GM19468 (cell line): Measurements from ENCODE around the gene C1orf87.

ENCODE experiments used
- ATAC-seq: cut with Tn5 transposase; IDR thresholded peaks from one replicate; pipeline ENCODE4 v1.9.1; 2021; ENCODE audit warnings: mild to moderate bottlenecking, moderate library complexity, moderate number of reproducible peaks; ENCODE audit not compliant: unreplicated experiment; ENCODE audit errors: extremely low read depth

Gene C1orf87

DNA sequence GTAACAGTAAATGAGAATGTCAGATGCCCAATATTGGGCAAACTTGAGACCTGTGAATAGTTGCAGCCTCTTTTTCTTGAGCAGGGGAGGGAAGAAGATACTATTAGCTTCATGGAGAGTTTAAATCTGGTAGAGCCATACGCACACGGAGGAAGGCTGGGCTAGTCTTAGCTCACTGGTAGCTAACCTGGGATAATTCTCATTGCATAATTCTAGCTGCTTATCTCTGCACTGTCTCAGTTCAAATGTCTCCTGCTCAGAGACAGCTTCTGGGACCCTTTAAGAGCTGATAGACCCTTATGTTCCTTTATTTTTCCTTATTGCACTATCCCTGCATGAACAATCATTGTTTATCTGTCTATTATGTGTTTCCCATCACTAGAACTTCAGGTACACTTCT, 8.4 kb downstream of the C1orf87 start:
- ATAC-seq, result no peak

DNA sequence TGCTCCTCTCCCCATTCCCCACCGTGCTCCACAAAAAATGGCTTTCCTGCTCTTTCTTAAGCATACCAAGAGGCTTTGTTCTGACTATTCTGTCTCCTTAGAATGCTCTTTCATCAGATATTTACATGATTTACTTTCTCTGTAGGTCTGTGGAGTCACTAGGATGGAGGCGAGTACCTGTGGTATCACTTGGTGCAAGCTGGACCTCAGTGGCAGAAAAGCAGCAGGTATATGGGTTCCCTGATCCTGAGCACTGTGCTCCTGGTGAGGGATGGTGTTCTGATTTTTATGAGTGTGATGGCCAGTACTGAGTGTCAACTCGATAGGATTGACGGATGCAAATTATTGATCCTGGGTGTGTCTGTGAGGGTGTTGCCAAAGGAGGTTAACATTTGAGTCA, 10.0 kb downstream of the C1orf87 start:
- no peak for ATAC-seq

DNA sequence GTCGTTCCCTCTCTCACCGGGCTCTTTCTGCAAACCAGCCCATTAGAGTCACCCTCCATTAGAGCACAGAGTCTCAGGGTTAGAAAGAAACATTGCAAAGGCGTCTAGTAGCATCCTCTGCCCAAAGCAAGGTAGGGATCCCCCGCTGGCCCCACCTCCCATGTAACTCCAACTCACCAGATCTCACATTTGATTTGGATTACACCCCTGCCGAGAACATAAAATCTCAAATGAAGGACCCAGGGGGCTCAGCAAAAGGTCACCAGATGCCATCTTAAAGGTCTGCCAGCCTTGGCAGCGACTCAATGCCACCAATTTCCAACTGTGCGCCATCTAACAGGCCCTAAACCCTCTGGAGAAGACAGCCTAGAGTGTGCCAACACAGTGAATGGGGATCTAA, 14.1 kb downstream of the C1orf87 start:
- no peak for ATAC-seq

DNA sequence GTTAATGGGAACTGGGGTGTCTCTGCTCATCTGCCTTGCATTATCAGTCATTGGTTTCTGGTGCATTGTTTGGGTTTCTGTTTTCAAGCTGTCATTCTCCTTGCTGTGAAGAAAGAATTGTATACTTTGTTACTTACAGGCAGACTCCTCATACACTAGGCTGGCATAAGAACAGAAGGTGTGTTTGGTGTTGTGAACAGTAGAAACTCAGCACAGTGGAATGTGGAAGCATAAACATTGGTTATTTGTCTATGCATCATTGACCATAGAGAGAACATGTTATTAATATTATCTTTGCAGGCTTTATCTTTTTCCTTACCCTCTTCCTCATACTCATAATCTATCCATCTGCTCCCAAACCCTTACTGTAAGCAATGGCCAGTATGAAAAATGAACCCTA, 18.2 kb downstream of the C1orf87 start:
- ATAC-seq, result no peak

DNA sequence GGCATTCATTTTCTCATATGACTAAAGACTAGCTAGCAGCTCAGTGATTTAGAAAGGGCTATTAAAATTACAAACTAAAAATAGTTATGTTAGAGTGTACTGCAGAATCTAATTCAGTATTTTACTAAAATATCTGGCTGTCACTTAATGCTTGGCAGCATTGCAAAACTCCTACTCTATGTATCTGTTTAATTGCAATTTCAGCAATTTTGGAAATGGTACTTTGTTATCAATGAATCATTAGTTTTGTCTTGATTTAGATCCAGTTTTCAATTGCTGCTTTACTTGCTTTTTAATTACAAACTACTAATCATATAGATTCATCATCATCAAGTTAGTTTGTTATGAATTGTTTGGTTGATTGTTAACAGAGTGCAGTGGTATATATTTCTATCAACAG, 19.2 kb downstream of the C1orf87 start:
- no peak for ATAC-seq

DNA sequence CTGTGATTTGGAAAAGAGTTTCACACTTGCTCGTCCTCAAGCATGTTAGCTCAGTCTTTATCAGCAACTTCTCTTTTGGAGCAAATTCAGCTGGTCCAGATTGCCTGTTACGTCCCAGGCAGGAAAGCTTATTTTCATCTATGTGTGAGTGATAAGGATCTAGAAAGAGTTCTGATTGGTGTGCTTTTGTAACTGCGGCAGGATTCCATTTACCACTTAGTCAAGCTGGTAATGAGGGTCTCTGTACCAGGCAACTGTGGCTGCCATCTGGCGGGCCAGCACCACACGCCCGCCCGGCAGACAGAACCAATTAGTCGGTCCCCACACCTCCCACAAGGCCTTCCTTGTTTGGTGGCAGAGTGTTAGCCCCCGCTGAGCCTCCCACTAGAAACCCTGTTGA, 21.0 kb downstream of the C1orf87 start:
- ATAC-seq, result no peak

DNA sequence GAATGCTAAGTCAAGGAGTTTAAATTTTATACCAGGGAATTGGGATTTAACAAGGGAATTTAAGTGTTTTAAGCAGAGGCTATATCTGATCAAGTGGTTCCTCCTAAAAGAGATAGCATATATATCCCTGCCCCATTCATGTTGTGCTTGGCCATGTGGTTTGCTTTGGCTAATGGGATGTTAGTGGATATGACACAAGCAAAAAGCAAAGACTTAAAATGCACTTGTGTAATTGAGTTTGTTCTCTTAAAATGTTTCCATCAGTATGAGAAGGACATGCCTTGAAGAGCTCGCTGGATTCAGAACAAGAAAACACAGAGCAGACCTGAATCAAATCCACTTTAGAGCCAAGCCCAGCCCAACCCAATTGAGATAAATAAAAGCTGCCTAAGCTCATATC, 22.4 kb downstream of the C1orf87 start:
- no peak for ATAC-seq

DNA sequence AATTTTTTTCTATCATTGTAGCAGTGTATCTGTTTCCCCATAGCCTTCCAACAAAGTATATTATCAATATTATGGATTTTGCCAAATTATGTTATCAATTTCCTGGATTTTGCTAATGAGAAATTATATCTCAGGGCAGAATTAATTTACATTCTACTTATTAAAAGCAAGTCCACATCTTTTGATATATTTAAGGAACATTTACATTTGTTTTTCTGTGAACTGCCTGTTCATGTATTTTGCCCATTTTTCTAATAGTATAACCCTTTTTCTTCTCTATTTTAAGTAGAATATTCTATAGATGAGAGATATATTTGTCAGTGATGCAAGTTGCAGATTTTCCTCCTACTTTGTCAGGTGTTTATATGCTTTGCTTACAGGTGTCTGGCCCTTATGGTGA, 24.4 kb downstream of the C1orf87 start:
- ATAC-seq, result no peak

DNA sequence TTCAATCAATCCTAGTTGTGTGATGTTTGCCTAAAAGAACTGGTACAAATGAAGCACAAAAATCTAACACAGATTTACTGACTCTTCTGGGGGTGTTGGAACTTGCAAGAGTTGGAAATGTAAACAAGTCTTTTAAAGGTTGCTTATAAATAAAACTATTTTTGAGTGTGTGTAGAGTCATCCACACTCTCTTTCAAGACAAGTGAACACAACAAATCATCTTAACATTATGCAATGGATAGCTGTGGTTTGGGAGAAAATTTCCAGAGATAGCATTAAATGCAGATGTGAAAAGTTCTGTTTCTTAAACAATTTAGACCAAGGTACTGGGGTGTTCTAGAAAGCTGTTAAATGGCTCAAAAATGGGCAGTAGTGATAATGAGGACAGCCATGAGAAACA, 28.7 kb downstream of the C1orf87 start:
- no peak for ATAC-seq

DNA sequence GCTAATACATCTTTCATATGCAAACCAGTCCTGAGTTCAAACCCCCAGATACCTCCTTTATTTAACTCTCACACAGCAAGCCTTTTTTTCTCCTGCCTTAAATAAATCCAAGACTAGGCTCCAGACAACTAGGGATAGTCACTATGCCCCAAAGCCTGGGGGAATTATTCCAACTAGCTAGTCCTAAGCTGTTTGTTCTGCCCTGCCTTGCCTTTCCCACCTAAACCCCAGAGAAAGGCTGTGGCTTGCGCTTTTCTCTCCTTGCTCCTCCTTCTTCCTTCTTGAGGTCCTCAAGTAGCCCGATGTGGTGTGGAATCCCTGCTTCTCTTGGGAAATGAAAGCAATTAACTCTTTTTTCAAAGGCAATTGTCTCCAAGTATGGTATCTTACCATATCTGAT, 31.8 kb downstream of the C1orf87 start:
- no peak for ATAC-seq

DNA sequence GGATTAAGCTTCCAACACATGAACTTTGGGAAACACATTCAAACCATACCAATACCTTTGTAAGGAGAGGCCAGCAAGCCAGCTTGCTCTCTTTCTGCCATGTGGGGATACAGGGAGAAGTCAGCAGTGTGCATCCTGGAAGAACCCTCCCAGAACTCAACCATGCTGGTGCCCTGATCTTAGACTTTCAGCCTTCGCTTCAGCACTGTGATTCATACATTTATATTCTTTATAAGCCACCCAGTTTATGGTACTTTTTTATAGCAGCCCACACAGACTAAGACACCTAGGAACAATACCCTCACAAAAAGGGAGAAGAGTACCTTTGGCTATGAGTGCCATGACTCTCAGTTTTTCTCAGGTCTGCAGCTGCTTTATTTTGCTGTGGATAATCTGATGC, 35.9 kb downstream of the C1orf87 start:
- ATAC-seq, result no peak

DNA sequence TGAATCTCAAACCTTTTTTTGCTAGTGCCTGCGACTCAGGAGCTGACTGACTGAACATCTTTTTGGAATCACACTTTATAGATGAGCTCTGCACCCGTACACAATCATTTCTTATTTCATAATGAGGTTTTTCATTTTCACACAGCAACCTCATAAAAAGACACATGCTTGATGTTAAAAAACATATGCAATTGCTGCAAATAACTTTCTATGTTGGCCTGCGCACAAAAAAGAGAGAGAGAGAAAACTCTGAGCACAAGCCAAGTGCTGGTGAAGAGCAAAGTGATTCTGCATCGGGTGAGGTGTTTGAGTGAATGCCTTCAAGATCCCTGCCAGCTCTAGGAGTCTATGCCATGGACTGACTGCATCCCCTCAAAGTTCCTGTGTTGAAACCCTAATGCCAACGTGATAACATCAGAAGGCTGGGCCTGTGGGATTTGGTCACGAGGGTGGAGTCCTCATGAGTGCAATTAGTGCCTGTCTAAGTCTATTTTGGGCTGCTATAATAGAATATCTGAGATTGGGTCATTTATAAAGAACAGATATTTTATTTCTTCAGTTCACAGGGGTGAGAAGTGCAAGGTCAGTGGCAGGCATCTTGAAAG, 36.6 kb downstream of the C1orf87 start:
- no peak for ATAC-seq

DNA sequence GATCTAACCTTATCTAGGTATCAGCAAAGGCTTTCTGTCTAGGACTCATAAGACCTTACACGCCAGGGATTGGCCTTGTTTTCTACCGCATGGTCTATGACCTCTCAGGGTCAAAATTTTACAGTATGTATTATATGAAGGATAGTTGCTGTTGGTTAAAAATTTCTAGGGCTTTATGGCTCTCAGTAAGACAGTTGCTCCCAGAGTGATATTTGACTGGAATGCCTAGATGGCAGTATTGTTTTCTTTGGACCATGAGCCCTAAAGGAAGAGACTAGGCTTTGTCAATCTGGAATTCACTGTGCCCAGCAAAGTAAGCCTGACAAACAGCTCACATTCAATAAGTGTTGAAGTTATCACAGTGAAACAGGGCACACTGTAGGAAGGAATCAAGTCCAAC, 37.6 kb downstream of the C1orf87 start:
- no peak for ATAC-seq

DNA sequence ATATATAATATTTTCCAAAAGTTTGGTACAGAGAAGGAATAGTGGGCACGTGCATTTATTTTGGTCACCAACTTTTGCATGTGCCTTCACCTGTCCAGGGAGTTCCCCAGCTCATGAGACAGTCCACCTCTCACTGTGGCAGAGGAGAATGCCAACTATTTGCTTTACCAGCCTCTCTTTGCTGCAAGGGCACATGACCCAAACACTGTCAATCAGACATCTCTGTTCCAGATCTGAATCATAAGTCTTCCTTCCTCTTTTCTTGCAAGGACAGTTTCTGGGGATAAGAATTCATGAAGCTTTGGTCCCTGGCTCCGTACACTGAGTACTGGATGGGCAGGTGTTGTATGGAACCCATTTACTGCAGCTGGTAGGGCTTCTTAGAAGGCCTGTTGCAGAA, 38.6 kb downstream of the C1orf87 start:
- ATAC-seq, result no peak

DNA sequence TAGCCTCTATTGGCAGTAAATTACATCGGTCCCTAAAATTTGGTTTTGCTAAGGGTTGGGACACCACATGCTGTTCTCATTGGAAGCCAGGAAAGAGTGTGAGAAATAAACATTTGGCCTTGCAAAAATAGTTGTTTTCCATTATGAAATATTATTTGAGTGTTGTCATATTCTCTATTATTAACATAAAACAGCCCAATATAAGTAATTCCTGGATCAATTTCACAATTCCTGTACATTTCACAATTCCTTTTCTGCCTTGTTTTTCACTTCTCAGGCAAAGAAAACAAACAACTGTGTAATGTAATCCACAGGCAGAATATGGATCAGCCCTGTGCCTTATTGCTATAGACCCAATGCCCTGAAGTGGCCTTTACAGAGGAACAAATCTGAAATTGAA, 40.5 kb downstream of the C1orf87 start:
- no peak for ATAC-seq

DNA sequence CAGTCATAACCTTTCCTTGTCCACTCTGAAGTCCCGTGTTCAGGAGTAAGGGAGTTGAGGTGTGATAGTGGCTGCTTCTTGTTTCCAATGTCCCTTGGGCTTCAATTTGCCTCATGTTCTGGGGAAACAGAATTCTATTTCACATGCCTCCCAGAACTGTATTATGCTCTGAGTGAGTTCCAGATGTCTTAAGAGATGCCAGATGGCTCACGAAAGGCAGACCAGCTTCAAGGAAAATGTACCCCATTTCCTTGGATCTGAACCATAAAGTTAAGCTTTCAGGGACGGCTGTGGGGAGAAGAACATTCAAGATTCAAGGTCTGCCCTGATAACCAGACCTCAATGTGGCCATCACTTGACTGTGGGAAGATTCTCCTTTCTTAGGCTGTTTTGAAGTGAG, 42.4 kb downstream of the C1orf87 start:
- ATAC-seq, result no peak

DNA sequence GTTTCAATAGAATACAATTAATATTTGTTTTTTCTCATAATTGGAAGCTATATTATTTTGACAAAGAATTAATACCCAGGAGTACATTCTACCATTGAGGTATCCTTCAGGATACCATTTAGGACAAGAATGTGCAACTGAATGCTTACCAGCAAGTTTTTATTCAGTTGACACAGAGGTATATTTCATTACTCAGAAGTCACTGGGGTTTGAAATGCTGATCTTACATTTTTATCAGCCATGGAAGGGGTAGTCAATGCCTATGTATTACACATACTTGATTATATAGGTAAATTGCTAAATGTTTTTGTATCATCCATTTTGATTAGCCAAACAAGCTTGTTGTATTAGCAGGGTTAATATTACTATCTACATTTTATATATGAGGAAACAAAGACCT, 48.0 kb downstream of the C1orf87 start:
- ATAC-seq, result no peak

DNA sequence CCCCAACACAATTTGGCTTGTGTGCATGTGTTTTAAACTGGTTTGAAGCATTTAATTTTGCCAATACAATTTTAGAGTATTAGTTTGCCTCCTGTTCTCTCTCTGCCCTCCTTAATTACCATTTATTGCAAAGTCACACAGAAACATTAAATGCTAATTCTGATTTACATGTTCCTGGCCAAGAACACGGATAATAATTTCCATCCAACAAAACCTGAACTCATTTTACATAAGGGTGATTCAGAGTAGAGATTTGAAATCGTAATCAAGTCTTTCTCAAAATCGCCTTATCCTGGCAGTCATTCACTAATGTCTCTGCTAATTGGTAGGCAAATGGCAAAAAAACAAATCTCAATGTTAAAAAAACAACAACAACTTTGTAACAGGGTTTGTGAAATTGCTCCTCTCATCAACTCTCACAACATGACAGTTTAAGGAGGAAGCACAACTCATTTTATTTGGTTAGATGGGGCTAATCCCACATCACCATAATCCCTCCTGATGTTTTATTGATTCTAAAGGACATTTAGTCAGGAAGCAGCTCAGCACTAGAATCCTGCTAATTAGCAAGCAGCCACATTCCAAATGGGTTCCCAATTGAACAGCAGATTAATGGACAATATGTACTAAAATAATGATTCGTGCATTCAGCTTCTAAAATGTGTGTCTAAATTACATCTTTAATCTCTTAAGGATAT, 55.9 kb downstream of the C1orf87 start:
- no peak for ATAC-seq

DNA sequence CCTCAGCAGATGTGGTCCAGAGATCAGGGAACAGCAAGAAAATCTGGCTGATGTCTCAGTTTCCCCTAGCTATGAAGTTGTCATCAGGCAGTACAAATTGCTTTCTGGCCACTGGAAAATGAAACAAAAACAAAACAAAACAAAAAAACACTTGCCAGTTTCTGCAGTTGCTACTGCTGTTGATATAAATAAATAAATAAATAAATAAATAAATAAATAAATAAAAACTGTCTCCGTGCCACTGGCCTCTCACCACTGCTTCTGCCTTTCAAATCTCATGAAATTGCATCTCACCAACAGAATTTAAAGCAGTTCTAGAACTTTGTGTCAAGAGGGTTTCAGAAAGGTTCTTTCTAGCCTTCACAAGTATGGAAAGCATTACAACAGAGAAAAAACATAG, 62.9 kb downstream of the C1orf87 start:
- no peak for ATAC-seq

DNA sequence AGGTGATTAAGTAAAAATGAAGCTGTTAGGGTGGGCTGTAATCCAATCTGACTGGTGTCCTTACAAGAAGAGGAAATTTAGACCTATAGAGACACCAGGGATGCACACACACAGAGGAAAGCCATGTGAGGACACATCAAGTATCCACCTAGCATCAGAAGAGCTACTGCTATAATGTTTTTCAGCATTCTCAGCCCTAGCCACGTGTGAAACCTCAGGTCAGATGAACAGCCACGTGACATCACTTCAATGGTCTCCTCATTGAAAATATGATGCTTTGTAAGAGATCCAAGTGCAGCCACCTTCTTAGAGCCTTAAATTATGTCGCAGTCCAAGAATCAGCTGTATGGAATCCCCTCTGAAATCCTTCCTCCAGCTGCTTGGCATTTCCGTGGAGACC, 65.1 kb downstream of the C1orf87 start:
- no peak for ATAC-seq

DNA sequence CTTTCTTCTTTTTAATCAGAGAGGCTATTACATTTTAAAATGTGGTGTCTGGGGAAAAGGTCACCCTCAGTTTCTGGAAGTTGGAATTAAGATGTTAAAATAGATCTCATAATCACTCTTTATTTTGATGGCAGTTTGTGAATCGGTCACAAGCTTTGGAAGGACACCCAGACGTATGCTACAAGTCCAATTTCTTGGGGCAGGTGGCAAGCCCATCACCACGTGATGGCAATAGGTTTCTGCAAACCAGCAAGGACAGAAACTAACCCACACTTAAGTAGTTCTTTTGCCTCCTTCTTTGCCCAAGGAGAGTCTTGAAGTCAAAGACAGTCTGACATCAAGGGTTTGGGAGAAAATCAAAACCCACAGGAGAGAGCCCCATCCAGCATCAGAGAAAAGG, 72.9 kb downstream of the C1orf87 start:
- ATAC-seq, result no peak

DNA sequence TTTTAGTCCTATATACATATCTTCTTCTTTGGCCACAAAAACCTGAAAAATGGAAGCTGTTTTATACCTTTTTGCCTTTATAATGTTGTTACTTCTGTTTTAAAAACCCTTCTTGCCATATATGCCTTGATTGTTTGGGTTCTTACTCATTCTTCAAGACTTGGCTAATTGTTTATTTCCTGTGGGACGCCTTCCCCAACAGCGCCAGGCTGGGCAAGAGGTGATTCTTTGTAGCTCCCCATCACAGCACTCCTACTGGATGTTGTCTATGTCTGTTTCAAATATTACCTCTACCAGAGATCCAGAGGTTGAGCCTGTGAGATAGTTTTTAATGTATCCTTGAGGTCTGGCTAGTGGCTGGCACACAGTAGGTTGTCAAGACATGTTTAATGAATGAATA, 73.8 kb downstream of the C1orf87 start:
- no peak for ATAC-seq
